HEK293T (cell line): ENCODE measurements around the gene CYB561A3.

Source experiments
- BHLHE40 ChIP-seq: fragments of 450-650 bp; IDR thresholded peaks from 2 replicates; pipeline ENCODE4 v1.6.1; 2016; ENCODE audit warnings: mild to moderate bottlenecking, moderate library complexity, borderline replicate concordance
- CTBP1 ChIP-seq: fragments of 450-650 bp; IDR thresholded peaks from 2 replicates; pipeline ENCODE4 v1.6.1; 2016; ENCODE audit warnings: borderline replicate concordance
- ELF4 ChIP-seq: fragments of 450-650 bp; IDR thresholded peaks from 2 replicates; pipeline ENCODE4 v1.6.1; 2017; ENCODE audit warnings: antibody characterized with exemption
- FOXM1 ChIP-seq: fragments of 450-650 bp; IDR thresholded peaks from 2 replicates; pipeline ENCODE4 v1.6.1; 2017; ENCODE audit warnings: mild to moderate bottlenecking, borderline replicate concordance
- HDGF ChIP-seq: fragments of 450-650 bp; IDR thresholded peaks from 2 replicates; pipeline ENCODE4 v1.6.1; 2017; ENCODE audit warnings: antibody characterized with exemption, borderline replicate concordance
- LEF1 ChIP-seq: fragments of 450-650 bp; IDR thresholded peaks from 2 replicates; pipeline ENCODE4 v1.6.1; 2017; ENCODE audit warnings: mild to moderate bottlenecking, borderline replicate concordance
- NFRKB ChIP-seq: fragments of 450-650 bp; IDR thresholded peaks from 2 replicates; pipeline ENCODE4 v1.6.1; 2016; ENCODE audit warnings: mild to moderate bottlenecking, moderate library complexity
- SP1 ChIP-seq: fragments of 450-650 bp; IDR thresholded peaks from 2 replicates; pipeline ENCODE4 v1.6.1; 2017
- SUZ12 ChIP-seq: fragments of 450-650 bp; IDR thresholded peaks from 2 replicates; pipeline ENCODE4 v1.6.1; 2016; ENCODE audit warnings: mild to moderate bottlenecking
- TARDBP ChIP-seq: fragments of 450-650 bp; IDR thresholded peaks from 2 replicates; pipeline ENCODE4 v1.6.1; 2016

- TF ChIP-seq LEF1, result no peak
- no peak for TF ChIP-seq BHLHE40
- TF ChIP-seq TARDBP, result no peak
- TF ChIP-seq FOXM1, result no peak
- no peak for TF ChIP-seq SUZ12
- no peak for TF ChIP-seq NFRKB
- TF ChIP-seq SP1, result no peak
- no peak for TF ChIP-seq ELF4
- no peak for TF ChIP-seq CTBP1
- no peak for TF ChIP-seq HDGF
These were observed 55.5 kb downstream of the CYB561A3 start for GRCh38 chr11:61306221-61306620.
